HG02642 (cell line): ENCODE results near the gene SLC9A9.
"Not testable (repeated sequence)": the region's sequence is repeated elsewhere in the genome, so short reads cannot be mapped to it uniquely, and the experiment has no call there.

Experiments
- ATAC-seq: cut with Tn5 transposase; IDR thresholded peaks from one replicate; pipeline ENCODE4 v1.9.1; 2021; ENCODE audit warnings: mild to moderate bottlenecking; ENCODE audit not compliant: unreplicated experiment, poor library complexity

Gene SLC9A9

GRCh38 chr3:143699424-143699823, 148.8 kb downstream of the SLC9A9 start:
- ATAC-seq, result no peak

DNA sequence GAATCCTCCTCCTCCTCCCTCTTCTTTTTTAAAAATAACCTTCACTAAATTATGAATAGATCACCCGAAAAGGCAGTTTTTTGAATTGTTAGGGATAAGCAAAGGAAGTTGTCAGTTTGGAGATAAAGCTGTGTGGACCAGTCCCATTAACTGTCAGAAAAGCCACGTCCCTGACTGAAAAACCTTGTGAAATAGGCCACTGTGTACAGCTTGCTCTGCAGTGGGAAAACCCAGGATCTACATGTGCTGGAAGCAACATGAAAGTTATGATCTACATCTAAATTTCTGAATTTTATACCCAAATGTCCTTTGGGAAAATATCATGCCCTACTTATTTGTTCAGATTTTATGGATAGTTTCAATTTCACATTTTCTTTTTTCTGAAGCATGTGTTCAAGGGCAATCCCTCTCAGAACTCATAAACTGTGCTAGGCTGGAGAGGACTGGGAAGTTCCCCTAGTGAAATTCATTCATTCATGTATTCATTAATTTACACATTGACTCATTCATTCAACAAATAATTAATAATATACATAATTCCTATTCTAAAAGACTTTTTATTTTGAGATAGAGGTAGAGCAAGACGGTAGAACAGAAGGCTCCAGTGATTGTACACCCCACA, 149.5 kb downstream of the SLC9A9 start:
- no peak for ATAC-seq

GRCh38 chr3:143697975-143698374, 150.3 kb downstream of the SLC9A9 start:
- ATAC-seq, result no peak

- ATAC-seq, result not testable (repeated sequence)
Measured at GRCh38 chr3:143695333-143695732, 152.9 kb downstream of the SLC9A9 start.

GRCh38 chr3:143693506-143693905, 154.8 kb downstream of the SLC9A9 start:
- no peak for ATAC-seq

DNA sequence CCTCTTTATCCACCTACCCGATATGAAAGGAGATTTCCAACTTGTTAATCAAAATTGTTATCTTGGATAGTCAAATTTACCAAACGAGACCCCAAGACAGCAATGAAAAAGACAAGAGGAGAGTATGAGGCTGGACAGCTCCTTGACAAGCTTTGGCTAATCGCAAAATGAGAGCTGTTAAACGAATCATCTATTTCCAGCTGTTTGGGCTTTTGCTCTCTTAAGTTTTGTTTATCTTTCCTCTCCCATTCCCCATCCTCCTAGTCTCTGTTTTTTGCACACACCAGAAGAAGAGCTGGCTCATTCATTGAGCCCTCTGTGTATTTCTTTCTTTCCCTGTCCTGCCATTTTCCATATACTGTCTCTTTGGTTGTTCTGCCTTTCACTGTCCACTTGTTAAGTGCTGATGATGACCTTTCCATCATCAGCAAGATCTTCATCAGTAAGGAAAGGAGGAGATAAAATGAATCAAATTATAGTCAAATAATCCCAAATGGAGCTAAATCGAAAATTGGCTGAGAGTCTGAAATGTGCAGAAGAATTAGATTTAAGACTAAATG, 161.6 kb downstream of the SLC9A9 start:
- ATAC-seq, result no peak

GRCh38 chr3:143685491-143685890, 162.8 kb downstream of the SLC9A9 start:
- no peak for ATAC-seq

DNA sequence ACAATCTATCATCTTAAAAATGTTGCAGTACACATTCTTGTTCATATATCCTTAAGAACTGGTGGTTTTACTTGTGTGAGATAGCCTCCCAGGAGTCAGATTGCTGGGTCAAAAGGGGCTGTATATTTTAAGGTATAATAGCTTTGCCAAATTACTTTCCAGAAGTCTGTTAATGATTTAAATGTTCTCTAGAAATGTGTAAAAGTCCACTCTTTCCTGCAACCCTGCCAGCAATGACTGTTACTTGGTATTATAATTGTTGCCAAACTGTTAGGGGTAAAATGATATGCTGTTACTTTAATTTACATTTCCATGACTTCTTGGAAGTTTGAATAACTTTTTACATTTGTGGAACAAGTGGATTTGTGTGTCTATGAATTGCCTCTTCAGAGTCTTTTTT, 170.8 kb downstream of the SLC9A9 start:
- no peak for ATAC-seq

GRCh38 chr3:143676747-143677146, 171.5 kb downstream of the SLC9A9 start:
- no peak for ATAC-seq

DNA sequence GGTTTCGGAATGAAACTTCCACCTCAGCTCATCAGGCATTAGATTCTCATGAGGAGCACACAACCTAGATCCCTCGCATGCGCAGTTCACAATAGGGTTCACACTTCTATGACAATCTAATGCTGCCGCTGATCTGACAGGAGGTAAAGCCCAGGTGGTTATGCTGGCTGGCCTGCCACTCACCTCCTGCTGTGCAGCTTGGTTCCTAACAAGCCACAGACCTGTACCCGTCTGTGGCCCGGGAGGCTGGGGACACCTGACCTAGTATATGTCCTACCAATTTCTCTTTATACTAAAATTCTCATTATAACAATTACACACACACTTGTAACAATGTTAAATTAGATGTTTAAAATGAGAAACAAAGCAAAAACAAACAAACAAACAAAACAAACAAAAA, 172.2 kb downstream of the SLC9A9 start:
- no peak for ATAC-seq

- peak; percentile 70 for ATAC-seq
Measured at GRCh38 chr3:143674100-143674968, 173.9 kb downstream of the SLC9A9 start.

- no peak for ATAC-seq
Measured at GRCh38 chr3:143672396-143673165, 175.7 kb downstream of the SLC9A9 start.

- no peak for ATAC-seq
Measured at GRCh38 chr3:143671626-143672025, 176.6 kb downstream of the SLC9A9 start.

GRCh38 chr3:143668924-143669790, 179.1 kb downstream of the SLC9A9 start:
- ATAC-seq, result peak; percentile 94

- no peak for ATAC-seq
Measured at GRCh38 chr3:143668385-143668784, 179.9 kb downstream of the SLC9A9 start.

DNA sequence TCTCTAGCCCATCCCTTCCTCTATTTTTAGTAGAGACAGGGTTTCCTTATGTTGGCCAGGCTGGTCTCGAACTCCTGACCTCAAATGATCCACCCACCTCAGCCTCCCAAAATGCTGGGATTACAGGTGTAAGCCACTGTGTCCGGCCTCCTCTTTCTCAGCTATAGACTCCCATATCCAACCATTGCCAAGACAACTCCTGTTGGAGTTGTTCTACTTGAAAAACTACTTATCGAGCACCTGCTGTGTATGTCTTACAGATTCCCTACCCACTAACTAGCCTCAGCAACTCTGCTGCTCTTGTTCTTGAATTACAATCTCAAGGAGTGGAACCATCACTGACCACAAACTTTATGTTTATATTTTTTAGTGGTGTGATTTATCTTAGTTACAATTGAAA, 186.6 kb downstream of the SLC9A9 start:
- no peak for ATAC-seq

GRCh38 chr3:143658861-143659260, 189.4 kb downstream of the SLC9A9 start:
- ATAC-seq, result no peak

GRCh38 chr3:143658116-143658515, 190.2 kb downstream of the SLC9A9 start:
- ATAC-seq, result no peak

GRCh38 chr3:143657391-143657790, 190.9 kb downstream of the SLC9A9 start:
- ATAC-seq, result no peak

GRCh38 chr3:143654906-143655305, 193.4 kb downstream of the SLC9A9 start:
- ATAC-seq, result no peak
